ENCODE results near the gene ACTN1. TPM values are rescaled to one million over a fixed set of nuclear protein-coding genes. Genes with fewer than 3 reads are reported as not detected.

ACTN1 gene
- total and polyA plus RNA-seq, 8 donors, result 24.4 to 133 (median 49.0) TPM

DNA sequence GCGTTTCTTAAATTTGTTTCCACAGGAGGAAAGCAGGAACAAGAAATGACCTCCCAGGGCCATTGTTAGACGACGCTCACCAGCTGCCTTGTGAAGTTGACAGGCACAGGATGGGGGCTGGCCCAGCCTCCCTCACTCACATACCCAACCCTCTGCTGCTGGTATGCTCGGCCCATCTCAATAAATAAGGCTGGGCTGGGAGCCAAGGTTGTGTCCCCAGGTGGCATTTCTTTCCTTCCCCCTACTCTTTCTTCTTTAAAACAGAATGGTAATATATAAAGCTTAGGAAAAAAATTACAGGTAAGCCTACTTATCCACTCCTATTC, 93.0 kb downstream of the ACTN1 start:
- ATAC-seq (no peak), FAIRE-seq (no peak)

DNA sequence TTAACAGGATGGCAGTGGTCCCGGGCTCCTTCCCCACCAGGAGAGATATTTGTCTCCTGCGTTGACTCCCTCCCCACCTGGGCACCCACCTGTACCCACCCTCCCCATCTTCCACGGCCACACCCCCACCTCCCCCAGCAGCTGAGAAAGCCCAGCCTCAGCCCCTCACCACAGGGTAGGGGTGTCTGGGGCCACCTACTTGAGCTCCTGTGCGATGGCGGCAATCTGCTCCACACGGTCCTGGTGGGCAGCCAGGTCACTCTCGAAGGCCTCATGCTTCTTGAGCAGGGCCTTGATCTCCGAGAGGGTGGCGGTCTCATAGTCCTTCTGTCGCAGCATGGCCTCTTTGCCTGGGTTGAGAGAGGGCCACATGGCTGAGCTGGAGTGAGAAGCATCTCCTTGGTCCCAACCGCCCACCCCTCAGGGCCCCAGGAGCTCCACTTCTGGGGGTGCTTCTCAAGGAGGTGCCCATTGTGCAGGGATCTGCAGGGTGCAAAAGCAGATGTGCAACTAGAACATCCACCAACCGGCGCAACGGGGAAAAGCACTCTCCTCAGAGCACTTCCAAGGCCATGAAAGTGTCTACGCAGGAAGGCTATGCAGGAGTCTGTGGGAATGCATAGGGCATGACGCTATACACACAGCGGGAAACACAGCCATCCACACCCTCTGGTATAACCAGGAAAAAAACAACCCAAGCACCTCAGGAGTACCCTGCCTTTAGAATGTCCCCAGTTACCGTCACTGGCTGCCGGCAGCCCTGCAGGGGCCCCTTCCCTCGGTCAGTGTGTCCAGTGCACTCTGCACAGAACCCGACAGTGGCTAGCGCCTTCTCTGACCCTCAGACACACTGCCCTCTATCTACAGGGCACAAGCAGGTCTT, 93.6 kb downstream of the ACTN1 start:
- intact Hi-C loops (cut with DNase I), result no loop called here
- peaks cover 5 to 64% (median 18%) of the 10 kb centered on the region in 3 donors for H3K36me3 ChIP-seq
- 96 to 98% methylated on average over 22 of the region's 22 CpGs for WGBS, 2 donors
- H3K27me3 ChIP-seq, result no peaks in the 10 kb centered on the region
- no peak overlapping the region for H3K27ac ChIP-seq
- no peaks in the 10 kb centered on the region for H3K9me3 ChIP-seq
- ATAC-seq (no peak), DNase-seq (peak in 1 of 6 donors; percentile 39), FAIRE-seq (no peak)
- no peak overlapping the region for H3K4me3 ChIP-seq
- H3K4me1 ChIP-seq, result no peaks in the 10 kb centered on the region
- TF ChIP-seq, protein P1, sequence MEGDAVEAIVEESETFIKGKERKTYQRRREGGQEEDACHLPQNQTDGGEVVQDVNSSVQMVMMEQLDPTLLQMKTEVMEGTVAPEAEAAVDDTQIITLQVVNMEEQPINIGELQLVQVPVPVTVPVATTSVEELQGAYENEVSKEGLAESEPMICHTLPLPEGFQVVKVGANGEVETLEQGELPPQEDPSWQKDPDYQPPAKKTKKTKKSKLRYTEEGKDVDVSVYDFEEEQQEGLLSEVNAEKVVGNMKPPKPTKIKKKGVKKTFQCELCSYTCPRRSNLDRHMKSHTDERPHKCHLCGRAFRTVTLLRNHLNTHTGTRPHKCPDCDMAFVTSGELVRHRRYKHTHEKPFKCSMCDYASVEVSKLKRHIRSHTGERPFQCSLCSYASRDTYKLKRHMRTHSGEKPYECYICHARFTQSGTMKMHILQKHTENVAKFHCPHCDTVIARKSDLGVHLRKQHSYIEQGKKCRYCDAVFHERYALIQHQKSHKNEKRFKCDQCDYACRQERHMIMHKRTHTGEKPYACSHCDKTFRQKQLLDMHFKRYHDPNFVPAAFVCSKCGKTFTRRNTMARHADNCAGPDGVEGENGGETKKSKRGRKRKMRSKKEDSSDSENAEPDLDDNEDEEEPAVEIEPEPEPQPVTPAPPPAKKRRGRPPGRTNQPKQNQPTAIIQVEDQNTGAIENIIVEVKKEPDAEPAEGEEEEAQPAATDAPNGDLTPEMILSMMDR (IDR thresholded peaks at IDR 0.05), result no peak

More for the DNA sequence above, 93.0 kb downstream of the ACTN1 start:
- intact Hi-C loops (cut with DNase I), result no loop called here
- 66 to 76% methylated on average over 4 of the region's 4 CpGs for WGBS, 2 donors
- DNase-seq, result no peak
- H3K4me3 ChIP-seq, result no peak overlapping the region
- H3K27me3 ChIP-seq, result no peaks in the 10 kb centered on the region
- peaks cover 5 to 61% (median 12%) of the 10 kb centered on the region in 3 donors for H3K36me3 ChIP-seq
- TF ChIP-seq, protein P1 (IDR thresholded peaks at IDR 0.05), result no peak
- H3K27ac ChIP-seq, result no peak overlapping the region
- H3K9me3 ChIP-seq, result no peaks in the 10 kb centered on the region
- H3K4me1 ChIP-seq, result no peaks in the 10 kb centered on the region

DNA sequence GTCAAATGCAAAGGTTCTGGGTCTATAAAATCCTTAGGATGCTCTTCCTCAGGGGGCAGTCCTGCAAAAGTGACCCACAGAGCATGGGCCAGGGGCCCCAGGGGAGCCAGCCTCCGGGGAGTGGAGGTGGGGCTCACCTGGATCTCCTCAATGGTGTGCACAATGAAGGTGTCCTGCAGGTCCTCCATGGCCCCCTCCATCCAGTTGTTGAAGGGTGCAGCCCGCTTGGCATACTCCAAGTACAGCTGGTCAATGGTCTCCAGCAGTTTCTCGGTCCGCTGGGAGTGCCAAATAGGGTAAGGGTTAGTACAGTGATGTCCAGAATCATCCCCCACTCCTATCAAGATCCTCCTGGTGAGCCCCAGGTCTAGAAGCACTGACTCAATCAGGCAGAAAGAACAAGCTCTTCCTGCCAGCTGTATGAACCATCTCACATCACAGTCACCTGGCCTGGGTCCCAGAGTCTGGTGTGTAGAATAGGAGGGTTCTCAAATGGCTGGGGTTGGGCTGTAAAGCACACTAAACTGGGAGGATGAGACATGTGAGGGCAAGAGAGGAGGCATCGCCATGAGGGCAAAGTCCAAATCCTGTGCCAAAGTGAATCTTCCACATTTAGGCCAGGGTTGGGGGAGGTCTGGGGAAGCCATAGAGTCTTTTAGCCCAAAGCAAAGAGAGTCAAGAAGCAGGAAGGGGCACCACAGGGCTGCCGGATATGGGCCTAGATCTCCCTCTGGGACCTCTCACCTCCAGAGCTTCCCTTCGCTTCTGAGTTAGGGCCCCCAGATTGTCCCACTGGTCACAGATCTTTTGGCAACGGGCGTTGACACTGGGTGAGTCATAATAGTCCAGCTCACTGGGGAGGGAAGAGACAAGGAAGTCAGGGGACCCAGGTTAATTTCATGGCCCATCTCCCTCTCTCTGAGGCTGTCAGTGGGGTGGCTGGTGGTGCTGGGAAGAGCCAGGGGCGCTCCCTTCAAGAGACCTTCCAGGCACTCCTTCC, 94.8 kb downstream of the ACTN1 start:
- H3K4me1 ChIP-seq, result no peaks in the 10 kb centered on the region
- no peak overlapping the region for H3K27ac ChIP-seq
- peak in 1 of 6 donors; percentile 40 for DNase-seq
- no peak for FAIRE-seq
- H3K4me3 ChIP-seq, result no peak overlapping the region
- peak in 3 of 4 donors; percentile 37 to 70 (median 55) for ATAC-seq
- intact Hi-C loops (cut with DNase I), result no loop called here
- WGBS, 2 donors, result 91 to 96% methylated on average over 10 of the region's 10 CpGs
- TF ChIP-seq, protein P1 (IDR thresholded peaks at IDR 0.05), result no peak
- H3K27me3 ChIP-seq, result no peaks in the 10 kb centered on the region
- H3K9me3 ChIP-seq, result no peaks in the 10 kb centered on the region
- peaks cover 5 to 67% (median 21%) of the 10 kb centered on the region in 3 donors for H3K36me3 ChIP-seq

DNA sequence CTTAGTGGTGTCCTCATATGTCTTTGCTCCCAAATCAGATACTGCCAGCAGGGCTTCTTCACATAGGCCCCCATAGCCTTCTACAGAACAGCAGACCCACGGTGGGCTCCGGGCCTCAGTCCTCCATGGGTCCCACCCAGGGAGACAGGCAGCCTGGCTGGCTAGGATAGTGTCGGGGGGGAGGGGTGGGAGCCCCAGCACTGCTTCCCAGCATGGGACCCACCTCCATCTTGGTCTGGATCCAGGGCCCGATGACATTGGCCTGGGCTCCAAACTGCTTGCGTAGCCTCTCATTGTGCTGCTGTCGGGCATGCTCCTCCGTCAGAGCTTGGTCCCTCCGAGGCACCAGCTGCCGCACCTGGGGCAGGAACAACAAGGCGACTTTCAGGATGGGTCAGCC, 96.9 kb downstream of the ACTN1 start:
- H3K9me3 ChIP-seq, result no peaks in the 10 kb centered on the region
- FAIRE-seq (no peak), ATAC-seq (no peak), DNase-seq (peak in 1 of 6 donors; percentile 51)
- TF ChIP-seq, protein P1 (IDR thresholded peaks at IDR 0.05), result no peak
- H3K4me3 ChIP-seq, result no peak overlapping the region
- intact Hi-C loops (cut with DNase I), result no loop called here
- 92 to 93% methylated on average over 10 of the region's 10 CpGs for WGBS, 2 donors
- H3K36me3 ChIP-seq, result peaks cover 5 to 55% (median 26%) of the 10 kb centered on the region in 3 donors
- H3K27ac ChIP-seq, result no peak overlapping the region
- no peaks in the 10 kb centered on the region for H3K4me1 ChIP-seq
- no peaks in the 10 kb centered on the region for H3K27me3 ChIP-seq

Measured in pancreas (tissue), 10 donors.